ENCODE results near the gene RFX7.

RFX7 gene

DNA sequence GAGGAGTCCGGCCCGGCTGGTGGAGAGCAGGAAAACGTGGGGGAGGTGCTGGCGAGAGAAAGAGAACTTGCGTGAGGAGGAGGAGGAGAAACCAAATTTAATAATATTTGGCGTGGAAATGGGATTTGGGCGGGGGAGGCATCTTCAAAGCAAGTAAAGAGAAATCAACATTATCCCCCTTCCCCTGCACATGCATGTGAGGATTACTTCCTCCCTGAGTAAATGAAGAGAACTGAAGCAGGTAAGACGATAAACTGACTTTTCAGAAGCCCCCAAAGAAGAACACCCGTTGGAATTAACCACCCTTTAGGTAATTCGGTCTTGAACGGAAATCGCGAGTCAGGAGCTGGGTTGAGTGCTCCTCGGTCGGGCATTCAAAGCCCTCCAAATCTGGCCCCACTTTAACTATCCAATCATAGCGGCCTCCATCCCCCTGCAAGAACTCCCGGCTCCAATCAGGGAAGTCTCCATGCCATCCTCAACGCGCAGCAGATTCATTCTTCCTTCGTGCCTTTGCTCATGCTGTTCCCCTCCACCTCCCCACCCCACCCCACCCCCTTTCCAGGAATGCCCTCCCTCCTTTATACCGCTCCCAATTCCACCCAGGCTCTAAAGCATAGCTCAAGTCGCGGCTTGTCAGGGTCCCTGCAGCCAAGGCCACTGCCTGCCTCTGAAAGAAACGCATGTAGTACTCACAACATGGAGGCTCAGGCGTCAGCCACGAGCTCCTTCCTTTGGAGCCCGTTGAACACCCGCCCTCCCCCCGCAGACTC lies 545 bp upstream of the RFX7 start:
- DNase-seq (ENCODE audit: low read depth in 2 of 2, low spot score in 1 of 2): no peak

DNA sequence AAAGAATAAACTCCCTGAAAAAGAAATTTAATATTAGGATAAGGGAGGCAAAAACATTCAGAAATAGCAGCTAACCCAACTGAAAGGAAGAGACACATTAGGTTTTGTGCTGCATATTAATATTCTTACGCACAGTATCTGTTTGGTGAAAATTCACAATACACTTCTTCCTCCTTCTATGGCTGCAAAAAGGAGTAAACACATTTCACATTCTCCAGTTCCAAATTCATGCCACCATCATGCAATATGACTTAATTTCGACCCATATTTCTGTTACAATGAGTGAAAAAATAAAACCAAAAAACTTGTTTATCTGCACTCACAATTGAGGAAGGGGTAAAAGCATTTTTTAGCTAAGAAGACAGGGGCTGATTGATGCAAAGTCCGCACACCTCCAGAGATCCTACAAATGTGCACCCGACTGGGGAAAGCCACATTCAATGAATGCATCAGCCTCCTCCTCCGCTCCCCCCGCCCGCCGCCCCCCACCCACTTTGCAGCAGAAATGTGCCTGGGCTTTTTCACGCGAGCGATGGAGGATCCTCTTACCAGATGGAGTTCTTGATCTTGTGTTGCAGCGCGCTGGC lies 1.0 kb downstream of the RFX7 start:
- no peak for DNase-seq (ENCODE audit: low read depth in 2 of 2, low spot score in 1 of 2)

DNA sequence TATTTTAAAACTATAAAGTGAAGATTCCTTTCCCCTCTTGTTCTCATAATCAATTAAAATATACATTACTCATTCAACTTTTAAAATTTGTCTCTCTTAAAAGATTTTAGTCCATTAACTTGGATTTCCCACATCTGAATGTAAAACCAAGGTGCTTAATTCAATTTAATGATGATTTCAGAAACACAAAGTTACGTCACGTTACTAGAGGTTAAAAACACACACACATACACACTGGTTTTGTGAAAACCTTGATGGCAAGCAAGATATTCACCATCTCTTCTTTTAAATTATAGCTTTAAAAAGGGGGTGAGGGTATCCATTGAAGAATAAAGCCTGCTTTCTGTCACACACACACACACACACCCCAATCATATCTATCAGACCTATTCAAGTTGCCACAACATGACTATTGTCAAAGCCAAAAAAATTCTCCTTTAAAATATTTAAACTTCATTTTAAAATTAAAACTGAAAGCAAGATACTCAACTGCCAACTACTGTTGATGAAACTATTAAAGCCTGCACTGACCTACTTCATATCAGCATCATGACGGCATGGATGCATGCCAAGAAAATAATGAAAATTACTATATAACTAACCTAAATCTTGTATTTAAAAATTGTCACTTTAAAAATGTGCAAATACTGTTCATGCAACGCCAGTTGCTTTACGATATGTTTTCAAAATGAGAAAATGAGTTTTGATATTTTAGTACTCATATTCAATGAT lies 2.1 kb downstream of the RFX7 start:
- no peak for DNase-seq (ENCODE audit: low read depth in 2 of 2, low spot score in 1 of 2)

DNA sequence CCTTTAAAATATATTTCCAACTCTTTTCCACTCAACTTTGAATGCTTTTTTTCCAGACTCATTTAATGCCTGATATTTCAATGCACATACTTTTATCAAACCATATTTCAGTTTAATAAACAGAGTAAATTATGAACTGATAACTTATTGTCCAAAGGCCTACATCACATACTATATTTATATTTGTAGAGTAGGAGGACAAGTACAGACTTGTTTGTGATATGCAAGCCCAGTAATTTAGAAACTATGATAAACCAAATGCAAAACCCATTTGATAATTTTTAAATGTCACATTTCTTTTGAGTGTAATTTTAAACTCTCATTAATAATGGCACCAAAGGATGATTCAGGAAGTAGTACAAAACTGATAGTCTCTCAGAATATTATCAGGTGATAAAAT lies 3.3 kb downstream of the RFX7 start:
- DNase-seq (ENCODE audit: low read depth in 2 of 2, low spot score in 1 of 2): no peak

DNA sequence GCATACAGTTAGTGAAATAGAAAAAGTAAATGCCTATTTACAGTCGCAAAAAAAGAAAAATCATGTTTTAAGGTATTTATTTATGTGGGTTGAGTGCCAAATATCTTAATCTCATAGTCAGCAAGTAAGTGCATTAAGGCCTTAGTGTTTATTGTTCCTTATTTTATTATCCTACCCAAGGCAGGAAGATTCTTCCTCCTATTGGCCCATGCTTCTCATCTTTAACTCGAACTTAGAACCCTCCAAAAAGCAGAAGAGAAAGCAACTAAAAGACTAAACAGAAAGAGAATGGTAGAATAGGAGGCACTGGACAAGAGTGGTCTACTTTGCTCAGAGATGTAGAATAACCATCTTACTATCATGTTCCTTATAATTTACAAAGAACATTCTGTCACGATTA lies 7.5 kb downstream of the RFX7 start:
- DNase-seq (ENCODE audit: low read depth in 2 of 2, low spot score in 1 of 2): no peak

DNA sequence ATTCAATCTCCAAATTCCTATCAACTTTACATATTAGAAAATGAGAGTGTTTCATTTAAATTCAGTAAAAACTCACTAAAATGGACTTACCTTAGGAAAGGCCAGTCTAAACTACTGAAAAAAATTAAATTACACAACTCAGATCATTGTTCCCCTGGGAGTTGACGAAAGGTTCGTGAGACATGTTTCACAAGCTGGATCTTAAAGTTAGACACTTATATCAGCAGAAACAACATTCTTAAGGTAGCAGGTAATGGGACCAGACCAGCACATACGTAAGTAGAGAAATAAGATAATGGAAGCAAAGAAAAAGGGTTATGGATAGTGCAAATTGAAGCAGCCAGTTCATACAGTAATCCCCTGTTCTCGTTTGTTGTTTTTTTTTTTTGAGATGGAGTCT lies 8.9 kb downstream of the RFX7 start:
- DNase-seq (ENCODE audit: low read depth in 2 of 2, low spot score in 1 of 2): no peak

DNA sequence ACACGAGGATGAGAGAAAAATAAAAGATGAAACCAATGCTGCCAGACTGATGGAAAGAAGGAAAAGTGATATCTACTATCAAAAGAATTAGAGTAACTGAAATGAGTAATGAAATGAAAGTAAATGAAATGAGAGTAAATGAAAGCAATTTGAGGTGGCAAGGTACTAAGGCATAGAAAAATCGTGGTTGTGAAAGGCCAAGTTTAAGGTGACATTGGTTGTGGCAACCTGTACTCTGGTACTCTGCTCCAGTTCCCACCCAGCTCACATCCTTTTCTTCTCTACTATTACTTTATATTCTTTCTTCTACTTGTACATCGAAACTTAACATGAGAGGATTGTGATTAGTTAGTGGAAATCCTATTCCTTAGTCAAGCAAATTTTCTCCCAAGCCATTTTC lies 10.1 kb downstream of the RFX7 start:
- no peak for DNase-seq (ENCODE audit: low read depth in 2 of 2, low spot score in 1 of 2)

DNA sequence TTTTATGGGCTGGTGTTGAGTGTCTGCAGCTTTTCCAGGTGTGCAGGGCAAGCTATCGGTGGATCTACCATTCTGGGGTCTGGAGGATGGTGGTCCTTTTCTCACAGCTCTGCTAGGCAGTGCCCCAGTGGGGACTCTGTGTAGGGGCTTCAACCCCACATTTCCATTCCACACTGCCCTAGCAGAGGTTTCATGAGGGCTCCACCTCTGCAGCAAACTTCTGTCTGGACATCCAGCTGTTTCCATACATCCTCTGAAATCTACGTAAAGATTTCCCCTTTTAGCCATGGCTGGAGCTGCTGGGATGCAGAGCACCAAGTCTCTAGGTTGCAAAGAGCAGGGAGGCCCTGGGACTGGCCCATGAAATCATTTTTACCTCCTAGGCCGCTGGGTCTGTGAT lies 11.6 kb downstream of the RFX7 start:
- no peak for DNase-seq (ENCODE audit: low read depth in 2 of 2, low spot score in 1 of 2)

DNA sequence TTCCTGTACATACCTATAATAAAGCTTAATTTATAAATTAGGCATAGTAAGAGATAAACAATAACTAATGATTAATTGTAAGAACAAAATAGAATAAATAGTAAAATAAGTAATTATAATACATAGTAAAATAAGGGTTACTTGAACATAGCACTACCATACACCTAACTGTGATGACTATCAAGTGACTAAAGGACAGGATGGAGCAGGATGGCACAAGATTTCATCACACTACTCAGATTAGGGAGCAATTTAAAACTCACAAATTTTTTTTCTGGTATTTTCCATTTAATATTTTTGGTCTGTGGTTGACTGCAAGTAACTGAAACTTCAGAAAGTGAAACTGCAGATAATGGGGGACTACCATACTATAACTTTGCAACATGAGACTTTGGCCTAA lies 14.8 kb downstream of the RFX7 start:
- no peak for DNase-seq (ENCODE audit: low read depth in 2 of 2, low spot score in 1 of 2)

DNA sequence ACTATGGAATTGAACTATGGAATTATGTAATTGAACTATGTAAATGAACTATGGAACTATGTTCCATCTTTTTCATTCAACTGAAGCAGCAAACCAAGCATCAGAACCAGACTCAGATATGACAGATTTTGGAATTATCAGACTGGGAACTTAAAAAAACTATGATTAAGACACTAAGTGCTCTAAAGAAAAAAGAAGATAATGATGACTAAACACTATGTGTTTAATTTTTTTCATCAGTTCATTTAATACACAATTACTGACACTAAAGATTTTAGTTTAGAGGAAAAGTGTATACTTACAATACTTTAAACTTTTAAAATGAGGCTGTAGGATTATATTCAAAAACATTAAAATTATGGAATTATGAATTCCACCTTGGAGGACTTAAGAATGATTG lies 15.3 kb downstream of the RFX7 start:
- no peak for DNase-seq (ENCODE audit: low read depth in 2 of 2, low spot score in 1 of 2)

DNA sequence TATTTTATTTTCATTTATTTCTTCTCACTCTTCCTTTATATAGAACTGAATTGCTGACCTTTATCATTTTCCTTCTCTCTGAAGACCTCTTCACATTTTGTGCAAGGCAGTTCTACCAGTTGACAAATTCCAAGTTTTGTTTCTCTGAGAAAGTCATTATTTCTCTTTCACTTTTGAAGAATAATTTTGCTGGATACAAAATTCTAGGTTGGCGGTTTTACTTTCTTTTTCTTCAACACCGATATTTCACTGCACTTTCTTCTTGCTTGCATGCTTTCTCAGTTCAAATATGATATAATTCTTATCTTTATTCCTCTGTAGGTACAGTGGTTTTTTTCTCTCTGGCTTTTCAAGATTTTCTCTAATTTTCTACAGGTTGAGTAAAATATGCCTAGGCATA lies 15.9 kb downstream of the RFX7 start:
- DNase-seq (ENCODE audit: low read depth in 2 of 2, low spot score in 1 of 2): no peak

DNA sequence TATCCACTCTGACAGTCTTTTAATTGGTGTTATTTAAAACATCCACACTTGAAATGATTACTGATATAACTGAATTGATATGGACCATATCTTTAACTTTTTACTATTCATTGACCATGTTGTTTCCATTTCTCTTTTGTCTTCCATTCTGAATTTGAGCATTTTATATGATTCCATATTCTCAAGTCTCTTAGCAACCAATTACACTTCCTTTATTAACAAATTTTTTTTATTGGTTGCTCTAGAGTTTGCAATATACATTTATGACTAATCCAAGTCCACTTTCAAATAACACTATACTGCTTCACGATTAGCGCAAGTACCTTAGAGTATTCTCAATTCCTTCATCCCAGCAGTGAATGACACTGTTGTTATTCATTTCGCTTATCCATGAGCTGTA lies 16.4 kb downstream of the RFX7 start:
- no peak for DNase-seq (ENCODE audit: low read depth in 2 of 2, low spot score in 1 of 2)

DNA sequence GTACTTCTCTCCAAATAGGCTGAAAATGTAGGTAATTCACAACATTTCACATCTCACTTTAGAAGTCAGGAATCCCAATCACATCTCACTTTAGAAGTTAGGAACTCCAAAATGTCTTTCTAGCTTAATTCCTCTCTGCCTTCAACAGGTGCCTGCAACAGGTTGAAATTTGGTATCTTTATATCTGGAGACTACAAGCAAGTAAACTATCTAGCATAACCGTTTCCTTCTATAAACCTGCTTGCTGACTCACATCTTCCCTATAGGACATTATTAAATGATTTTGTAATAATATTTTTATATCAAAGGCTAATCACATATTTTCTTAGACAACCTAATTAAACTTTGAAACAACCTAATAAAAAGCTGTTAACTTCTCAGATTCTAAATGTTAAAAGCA lies 18.2 kb downstream of the RFX7 start:
- no peak for DNase-seq (ENCODE audit: low read depth in 2 of 2, low spot score in 1 of 2)

DNA sequence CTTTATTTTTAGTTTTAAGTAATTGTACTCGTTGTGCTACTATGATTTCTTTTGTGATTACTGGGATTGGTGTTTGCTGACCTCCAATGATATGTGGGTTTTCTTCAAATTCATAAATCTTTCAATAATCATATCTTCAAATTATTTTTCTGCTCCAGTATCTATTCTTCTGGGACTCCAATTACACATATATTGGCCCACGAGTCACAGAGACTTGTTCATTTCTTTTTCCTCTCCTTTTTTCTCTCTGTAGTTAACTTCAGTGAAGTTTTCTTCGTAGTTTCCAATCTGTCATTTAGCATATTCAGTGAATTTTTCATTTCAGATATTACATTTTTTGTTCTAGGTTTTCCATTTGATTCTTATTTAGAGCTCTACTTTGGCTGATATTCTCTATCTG lies 21.4 kb downstream of the RFX7 start:
- no peak for DNase-seq (ENCODE audit: low read depth in 2 of 2, low spot score in 1 of 2)

DNA sequence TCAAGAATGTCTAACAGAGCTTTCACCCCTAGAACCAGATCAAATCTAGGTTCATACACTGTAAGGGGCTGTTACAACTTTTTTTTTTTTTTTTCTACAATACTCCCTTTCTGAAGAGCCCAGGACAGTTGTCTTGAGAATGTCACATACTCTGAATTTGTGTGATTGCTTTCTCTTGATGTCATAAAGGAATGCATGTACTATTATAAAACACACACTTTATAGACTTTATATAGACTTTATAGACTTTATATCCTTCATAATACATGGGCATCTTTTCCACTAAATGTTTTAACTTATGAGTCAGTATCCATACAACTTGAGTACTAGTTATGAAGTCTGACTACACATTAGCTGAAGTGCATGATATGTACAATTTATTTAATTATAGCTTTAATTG lies 26.3 kb downstream of the RFX7 start:
- DNase-seq (ENCODE audit: low read depth in 2 of 2, low spot score in 1 of 2): no peak

DNA sequence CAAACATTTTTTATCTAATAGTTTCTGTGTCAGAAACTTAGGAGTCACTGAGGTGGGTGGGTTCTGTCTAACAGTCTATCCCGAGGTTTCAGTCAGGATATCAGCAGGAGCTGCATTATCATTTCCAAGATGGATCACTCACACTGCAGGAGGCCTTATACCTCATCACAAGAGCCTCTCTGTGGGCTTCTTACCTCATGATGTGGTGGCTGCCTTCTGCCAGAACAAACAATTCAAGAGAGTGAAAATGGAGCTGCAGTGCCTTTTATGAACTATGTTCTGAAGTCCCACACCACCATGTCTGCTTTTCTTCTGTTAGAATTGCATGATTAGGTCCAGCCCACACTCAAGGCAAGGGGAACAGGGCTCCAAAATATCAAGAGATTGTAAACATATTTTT lies 27.9 kb downstream of the RFX7 start:
- no peak for DNase-seq (ENCODE audit: low read depth in 2 of 2, low spot score in 1 of 2)

DNA sequence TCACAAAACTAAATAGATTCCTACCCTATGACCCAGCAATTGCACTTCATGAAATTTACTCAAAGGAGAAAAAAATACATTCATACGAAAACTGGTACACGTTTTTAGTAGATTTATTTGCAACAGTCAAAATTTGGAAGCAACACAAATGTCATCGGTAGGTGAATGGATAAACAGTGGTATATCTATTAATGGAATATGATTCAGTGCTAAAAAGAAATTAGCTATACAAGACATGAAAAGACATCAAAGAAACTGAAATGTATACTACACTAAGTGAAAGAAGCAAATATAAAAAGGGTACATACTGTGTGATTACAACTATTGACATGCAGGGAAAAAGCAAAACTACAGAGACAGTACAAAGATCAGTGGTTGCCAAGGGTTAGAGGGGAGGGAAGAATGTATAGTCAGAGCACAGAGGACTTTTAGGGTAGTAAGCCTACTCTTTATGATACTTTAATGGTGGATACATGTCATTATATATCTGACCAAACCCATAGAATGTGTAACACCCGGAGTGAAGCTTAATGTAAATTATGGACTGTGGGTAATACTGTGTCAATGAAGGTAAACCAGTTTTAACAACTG lies 31.6 kb downstream of the RFX7 start:
- DNase-seq (ENCODE audit: low read depth in 2 of 2, low spot score in 1 of 2): no peak

DNA sequence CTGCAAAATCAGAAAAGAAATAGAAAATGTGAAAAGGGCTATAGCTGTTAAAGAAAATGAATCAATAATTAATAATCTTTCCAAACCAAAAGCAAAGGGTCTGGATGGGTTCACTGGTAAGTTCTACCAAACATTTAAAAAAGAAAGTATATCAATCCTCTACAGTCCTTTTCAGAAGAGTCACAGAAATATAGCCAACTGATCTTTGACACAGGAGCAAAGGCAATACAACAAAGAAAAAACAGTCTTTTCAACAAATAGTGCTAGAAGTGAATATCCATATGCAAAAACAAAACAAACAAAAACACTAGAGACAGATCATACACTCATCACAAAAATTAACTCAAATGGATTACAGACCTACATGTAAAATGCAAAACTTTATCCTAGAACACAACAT lies 32.6 kb downstream of the RFX7 start:
- DNase-seq (ENCODE audit: low read depth in 2 of 2, low spot score in 1 of 2): no peak

DNA sequence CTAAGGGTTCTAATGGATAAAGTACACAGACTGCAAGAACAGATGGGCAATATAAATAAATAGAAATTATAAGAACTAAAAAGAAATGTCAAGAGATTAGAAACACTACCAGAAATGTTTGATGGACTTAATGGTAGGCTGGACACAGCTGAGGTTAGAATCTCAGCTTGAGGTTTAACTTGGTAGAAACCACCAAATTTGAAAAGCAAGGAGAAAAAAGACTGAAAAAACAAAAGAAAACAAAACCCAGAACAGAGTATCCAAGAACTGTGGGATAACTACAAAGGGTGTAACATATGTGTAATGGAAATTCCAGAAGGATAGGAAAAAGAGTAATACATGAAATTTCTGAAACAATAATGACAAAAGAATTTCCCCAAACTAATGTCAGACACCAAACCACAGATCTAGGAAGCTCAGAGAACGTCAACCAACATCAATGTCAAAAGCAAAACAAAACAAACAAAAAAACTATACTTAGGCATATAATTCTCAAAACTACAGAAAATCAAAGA lies 35.0 kb downstream of the RFX7 start:
- no peak for DNase-seq (ENCODE audit: low read depth in 2 of 2, low spot score in 1 of 2)

DNA sequence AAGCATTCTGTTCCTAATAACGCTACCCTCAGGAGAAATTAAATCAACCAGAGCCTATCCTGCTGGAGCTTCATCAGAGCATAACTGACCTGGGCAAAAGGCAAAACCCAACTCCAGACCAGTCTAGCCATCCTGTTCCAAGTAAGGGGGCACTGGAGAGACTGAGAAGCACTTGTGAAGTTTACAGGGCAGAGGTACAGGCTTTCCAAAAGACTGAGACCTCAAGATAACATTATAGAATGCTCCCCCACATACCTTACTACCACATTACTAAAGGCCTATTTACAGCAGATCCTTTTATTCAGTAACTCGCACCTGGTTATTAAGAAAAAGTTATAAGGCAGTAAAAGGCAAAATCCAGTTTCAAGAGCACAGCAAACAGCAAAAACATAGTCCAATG lies 35.5 kb downstream of the RFX7 start:
- no peak for DNase-seq (ENCODE audit: low read depth in 2 of 2, low spot score in 1 of 2)

DNA sequence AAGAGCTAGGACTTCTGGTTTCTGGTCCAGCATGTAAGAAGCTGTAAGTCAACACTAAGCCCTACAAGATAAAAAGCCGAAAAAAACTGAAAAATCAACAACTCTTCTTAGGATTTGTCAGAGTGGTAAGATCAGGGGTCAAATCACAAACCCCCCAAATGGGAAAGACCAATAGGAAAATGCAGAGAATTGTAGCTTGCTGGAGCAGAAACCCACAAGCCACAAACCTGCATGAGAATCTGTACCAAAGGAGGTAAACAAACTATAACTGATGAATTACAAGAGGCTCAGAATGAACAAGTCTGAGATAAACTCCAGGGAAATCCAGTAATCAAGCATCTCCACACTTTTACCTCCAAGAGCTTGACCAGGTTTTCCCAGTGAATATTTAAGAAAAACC lies 36.0 kb downstream of the RFX7 start:
- no peak for DNase-seq (ENCODE audit: low read depth in 2 of 2, low spot score in 1 of 2)

DNA sequence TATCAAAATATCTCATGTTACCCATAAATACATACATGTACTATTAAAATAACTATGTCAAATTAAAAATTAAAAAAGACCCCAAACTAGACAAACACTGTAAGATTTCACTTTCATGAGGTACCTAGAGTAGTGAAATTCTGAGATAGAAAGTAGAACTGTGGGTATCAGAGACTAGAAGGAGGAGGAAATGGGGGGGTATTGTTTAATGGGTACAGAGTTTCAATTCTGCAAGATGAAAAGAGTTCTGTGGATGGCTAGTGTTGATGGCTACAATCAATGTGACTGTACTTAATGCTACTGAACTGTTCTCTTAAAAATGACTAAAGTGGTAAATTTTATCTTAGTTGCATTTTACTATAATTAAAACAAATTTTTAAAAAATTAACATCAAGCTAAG lies 36.6 kb downstream of the RFX7 start:
- no peak for DNase-seq (ENCODE audit: low read depth in 2 of 2, low spot score in 1 of 2)
